Measurements from ENCODE around the gene INPP5D. TPM values are rescaled to one million over a fixed set of nuclear protein-coding genes. Genes with fewer than 3 reads are reported as not detected.
"Not testable (repeated sequence)": the region's sequence is repeated elsewhere in the genome, so short reads cannot be mapped to it uniquely, and the experiment has no call there.

INPP5D gene
- total RNA-seq, 1 experiment from 2014 or later: 17.2 TPM

DNA sequence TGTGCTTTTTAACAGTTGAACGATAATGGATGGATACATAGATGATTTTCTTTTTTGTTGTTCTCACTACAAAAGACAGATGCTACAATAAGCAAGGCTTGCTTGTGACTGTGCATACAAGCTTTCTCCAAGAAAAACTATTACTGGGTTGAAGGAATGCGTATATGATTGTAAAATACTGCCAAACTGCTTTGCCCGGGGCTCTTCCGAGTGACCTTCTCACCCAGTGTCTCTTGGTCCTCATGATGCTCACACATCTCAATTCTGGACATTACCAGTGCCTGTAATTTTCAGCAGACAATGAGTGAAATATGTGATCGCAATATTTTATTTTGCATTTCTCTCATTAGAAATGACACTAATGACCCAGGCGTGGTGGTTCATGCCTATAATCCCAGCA, 35.9 kb downstream of the INPP5D start:
- Mint-ChIP-seq H3K27me3 (ENCODE audit: low read depth) (no peaks in the 10 kb centered on the region), H3K4me1 (peaks cover 12% of the 10 kb centered on the region), H3K4me3 (no peak overlapping the region), H3K27ac (no peak overlapping the region), H3K9me3 (no peaks in the 10 kb centered on the region), H3K36me3 (no peaks in the 10 kb centered on the region)
- DNase-seq (ENCODE audit: low spot score) (no peak), ATAC-seq (no peak)
- TF ChIP-seq, protein P1, sequence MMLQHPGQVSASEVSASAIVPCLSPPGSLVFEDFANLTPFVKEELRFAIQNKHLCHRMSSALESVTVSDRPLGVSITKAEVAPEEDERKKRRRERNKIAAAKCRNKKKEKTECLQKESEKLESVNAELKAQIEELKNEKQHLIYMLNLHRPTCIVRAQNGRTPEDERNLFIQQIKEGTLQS (CRISPR knock-in tag; conservative IDR thresholded peaks at IDR 0.05): no peak
- TF ChIP-seq PRRX2 (CRISPR knock-in tag; IDR thresholded peaks at IDR 0.05): no peak
- TF ChIP-seq, protein P2, sequence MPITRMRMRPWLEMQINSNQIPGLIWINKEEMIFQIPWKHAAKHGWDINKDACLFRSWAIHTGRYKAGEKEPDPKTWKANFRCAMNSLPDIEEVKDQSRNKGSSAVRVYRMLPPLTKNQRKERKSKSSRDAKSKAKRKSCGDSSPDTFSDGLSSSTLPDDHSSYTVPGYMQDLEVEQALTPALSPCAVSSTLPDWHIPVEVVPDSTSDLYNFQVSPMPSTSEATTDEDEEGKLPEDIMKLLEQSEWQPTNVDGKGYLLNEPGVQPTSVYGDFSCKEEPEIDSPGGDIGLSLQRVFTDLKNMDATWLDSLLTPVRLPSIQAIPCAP (CRISPR knock-in tag; IDR thresholded peaks at IDR 0.05): no peak
- no peak for TF ChIP-seq KAT7 (CRISPR knock-in tag; IDR thresholded peaks at IDR 0.05; ENCODE audit: borderline replicate concordance)
- TF ChIP-seq ZNF317 (CRISPR knock-in tag; IDR thresholded peaks at IDR 0.05; ENCODE audit: borderline replicate concordance, low read depth): no peak
- no peak for TF ChIP-seq ZNF416 (CRISPR knock-in tag; IDR thresholded peaks at IDR 0.05)
- TF ChIP-seq, protein P3, sequence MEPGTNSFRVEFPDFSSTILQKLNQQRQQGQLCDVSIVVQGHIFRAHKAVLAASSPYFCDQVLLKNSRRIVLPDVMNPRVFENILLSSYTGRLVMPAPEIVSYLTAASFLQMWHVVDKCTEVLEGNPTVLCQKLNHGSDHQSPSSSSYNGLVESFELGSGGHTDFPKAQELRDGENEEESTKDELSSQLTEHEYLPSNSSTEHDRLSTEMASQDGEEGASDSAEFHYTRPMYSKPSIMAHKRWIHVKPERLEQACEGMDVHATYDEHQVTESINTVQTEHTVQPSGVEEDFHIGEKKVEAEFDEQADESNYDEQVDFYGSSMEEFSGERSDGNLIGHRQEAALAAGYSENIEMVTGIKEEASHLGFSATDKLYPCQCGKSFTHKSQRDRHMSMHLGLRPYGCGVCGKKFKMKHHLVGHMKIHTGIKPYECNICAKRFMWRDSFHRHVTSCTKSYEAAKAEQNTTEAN (CRISPR knock-in tag; IDR thresholded peaks at IDR 0.05): no peak
- TF ChIP-seq ZNF121 (CRISPR knock-in tag; IDR thresholded peaks at IDR 0.05): no peak
- POLR2A ChIA-PET: no interaction called here
- CTCF ChIA-PET: no interaction called here

DNA sequence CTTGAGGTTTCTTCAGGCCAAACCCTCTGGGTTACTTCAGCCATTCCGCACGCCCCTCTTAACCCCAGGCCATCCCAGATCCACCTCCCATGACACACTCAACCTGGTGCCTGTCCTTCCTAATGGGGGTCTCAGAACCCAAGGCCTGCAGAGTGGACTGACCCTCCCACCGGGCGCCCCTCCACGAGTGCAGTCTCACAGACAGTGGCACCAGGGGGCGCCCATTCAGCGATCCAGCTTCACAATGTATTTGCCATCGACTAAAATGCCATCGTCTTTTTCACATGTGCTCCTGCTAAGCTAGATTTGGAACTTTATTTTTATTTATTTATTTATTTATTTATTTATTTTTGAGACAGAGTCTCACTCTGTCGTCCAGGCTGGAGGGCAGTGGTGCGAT, 38.5 kb downstream of the INPP5D start:
- no peak overlapping the region for H3K4me3 Mint-ChIP-seq
- ATAC-seq (peak; percentile 84), DNase-seq (ENCODE audit: low spot score) (peak; percentile 66)
- H3K27ac Mint-ChIP-seq: no peak overlapping the region
- H3K9me3 Mint-ChIP-seq: no peaks in the 10 kb centered on the region
- H3K36me3 Mint-ChIP-seq: no peaks in the 10 kb centered on the region
- ChIA-PET CTCF (interaction anchor here (0.5 to 3.2 kb wide), 20 partner anchors 10 to 734 kb away, joined by 3 to 22 read pairs (median 3); partner anchors contain the start of gene ATG16L1), POLR2A (no interaction called here)
- H3K4me1 Mint-ChIP-seq: peaks cover 9% of the 10 kb centered on the region
- H3K27me3 Mint-ChIP-seq (ENCODE audit: low read depth): no peaks in the 10 kb centered on the region
- TF ChIP-seq, protein P4, sequence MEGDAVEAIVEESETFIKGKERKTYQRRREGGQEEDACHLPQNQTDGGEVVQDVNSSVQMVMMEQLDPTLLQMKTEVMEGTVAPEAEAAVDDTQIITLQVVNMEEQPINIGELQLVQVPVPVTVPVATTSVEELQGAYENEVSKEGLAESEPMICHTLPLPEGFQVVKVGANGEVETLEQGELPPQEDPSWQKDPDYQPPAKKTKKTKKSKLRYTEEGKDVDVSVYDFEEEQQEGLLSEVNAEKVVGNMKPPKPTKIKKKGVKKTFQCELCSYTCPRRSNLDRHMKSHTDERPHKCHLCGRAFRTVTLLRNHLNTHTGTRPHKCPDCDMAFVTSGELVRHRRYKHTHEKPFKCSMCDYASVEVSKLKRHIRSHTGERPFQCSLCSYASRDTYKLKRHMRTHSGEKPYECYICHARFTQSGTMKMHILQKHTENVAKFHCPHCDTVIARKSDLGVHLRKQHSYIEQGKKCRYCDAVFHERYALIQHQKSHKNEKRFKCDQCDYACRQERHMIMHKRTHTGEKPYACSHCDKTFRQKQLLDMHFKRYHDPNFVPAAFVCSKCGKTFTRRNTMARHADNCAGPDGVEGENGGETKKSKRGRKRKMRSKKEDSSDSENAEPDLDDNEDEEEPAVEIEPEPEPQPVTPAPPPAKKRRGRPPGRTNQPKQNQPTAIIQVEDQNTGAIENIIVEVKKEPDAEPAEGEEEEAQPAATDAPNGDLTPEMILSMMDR (IDR thresholded peaks at IDR 0.05): peak; percentile 22; the same call in 1 of the 2 replicates
- no peak for TF ChIP-seq ZNF219 (CRISPR knock-in tag; IDR thresholded peaks at IDR 0.05; ENCODE audit: borderline replicate concordance)

DNA sequence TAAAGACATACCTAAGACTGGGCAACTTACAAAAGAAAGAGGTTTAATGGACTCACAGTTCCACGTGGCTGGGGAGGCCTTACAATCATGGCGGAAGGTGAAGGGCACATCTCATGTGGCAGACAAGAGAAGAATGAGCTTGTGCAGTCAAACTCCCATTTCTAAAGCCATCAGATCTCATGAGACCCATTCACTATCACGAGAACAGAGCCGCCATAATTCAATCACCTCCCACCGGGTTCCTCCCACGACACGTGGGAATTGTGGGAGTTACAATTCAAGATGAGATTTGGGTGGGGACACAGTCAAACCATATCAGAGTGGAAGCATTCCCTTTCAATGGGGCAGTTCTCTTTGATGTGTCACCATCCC, 39.7 kb downstream of the INPP5D start:
- H3K36me3 Mint-ChIP-seq; H3K4me1 Mint-ChIP-seq; POLR2A ChIA-PET; H3K27me3 Mint-ChIP-seq (ENCODE audit: low read depth); DNase-seq (ENCODE audit: low spot score); H3K27ac Mint-ChIP-seq; H3K4me3 Mint-ChIP-seq; ATAC-seq; H3K9me3 Mint-ChIP-seq: not testable (repeated sequence)
- CTCF ChIA-PET: interaction anchor here (1.5 to 3.2 kb wide), 4 partner anchors 13 to 152 kb away, joined by 4 to 22 read pairs (median 6); partner anchors contain the start of gene ATG16L1

DNA sequence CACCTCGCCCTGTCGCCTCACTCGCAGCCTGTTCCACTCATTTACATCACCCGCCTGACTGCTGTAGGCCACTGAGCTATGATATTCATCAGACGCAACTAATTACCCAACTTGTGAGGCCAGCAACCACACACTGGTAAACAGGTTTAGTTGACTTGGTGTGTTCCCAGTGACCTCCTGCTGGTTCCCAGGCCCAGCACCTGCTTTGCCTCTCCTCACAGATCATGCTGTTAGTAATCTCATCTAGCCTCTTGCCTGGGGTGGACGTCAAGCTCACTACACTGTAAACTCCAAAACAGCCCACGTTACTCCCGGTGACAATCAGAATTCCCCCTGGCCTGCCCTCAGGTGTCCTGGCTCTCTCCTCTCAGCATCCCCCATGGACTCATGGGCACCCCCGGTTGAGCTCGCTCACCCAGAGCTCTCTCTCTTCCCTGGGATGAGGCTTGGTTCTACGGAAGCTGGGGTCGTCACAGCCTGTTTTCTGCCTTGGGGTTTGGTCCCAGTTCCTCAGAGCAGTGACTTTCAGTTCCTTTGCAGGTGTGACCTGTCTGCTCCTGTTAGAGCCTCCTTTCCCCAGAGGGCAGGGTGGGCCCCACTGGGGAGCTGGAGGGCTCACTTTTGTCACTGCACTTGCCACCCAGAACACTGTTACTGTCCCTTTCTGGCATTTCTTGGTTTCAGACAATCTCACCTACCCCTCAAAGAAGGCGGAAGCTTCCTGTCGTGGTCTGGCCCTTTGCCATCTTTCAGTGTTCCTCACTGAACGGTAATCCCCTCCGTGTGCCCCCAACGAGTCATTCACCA, 40.3 kb downstream of the INPP5D start:
- no peak for ATAC-seq
- no peaks in the 10 kb centered on the region for H3K27me3 Mint-ChIP-seq (ENCODE audit: low read depth)
- POLR2A ChIA-PET: no interaction called here
- H3K27ac Mint-ChIP-seq: no peak overlapping the region
- no peaks in the 10 kb centered on the region for H3K36me3 Mint-ChIP-seq
- CTCF ChIA-PET: interaction anchor here (0.9 to 3.2 kb wide), 6 partner anchors 12 to 151 kb away, joined by 4 to 22 read pairs (median 5); partner anchors contain the start of gene ATG16L1
- peaks cover 3% of the 10 kb centered on the region for H3K4me1 Mint-ChIP-seq
- no peak for DNase-seq (ENCODE audit: low spot score)
- no peak overlapping the region for H3K4me3 Mint-ChIP-seq
- no peaks in the 10 kb centered on the region; the same call in 1 of the 2 replicates for H3K9me3 Mint-ChIP-seq
- TF ChIP-seq, protein P5, sequence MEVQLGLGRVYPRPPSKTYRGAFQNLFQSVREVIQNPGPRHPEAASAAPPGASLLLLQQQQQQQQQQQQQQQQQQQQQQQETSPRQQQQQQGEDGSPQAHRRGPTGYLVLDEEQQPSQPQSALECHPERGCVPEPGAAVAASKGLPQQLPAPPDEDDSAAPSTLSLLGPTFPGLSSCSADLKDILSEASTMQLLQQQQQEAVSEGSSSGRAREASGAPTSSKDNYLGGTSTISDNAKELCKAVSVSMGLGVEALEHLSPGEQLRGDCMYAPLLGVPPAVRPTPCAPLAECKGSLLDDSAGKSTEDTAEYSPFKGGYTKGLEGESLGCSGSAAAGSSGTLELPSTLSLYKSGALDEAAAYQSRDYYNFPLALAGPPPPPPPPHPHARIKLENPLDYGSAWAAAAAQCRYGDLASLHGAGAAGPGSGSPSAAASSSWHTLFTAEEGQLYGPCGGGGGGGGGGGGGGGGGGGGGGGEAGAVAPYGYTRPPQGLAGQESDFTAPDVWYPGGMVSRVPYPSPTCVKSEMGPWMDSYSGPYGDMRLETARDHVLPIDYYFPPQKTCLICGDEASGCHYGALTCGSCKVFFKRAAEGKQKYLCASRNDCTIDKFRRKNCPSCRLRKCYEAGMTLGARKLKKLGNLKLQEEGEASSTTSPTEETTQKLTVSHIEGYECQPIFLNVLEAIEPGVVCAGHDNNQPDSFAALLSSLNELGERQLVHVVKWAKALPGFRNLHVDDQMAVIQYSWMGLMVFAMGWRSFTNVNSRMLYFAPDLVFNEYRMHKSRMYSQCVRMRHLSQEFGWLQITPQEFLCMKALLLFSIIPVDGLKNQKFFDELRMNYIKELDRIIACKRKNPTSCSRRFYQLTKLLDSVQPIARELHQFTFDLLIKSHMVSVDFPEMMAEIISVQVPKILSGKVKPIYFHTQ (CRISPR knock-in tag; IDR thresholded peaks at IDR 0.05): no peak
- TF ChIP-seq MXD4 (CRISPR knock-in tag; IDR thresholded peaks at IDR 0.05; ENCODE audit: borderline replicate concordance): no peak
- no peak for TF ChIP-seq FOXK1 (CRISPR knock-in tag; IDR thresholded peaks at IDR 0.05)
- no peak for TF ChIP-seq SMAD4 (CRISPR knock-in tag; IDR thresholded peaks at IDR 0.05)
- TF ChIP-seq ZNF219 (CRISPR knock-in tag; IDR thresholded peaks at IDR 0.05; ENCODE audit: borderline replicate concordance): no peak
- TF ChIP-seq, protein P6, sequence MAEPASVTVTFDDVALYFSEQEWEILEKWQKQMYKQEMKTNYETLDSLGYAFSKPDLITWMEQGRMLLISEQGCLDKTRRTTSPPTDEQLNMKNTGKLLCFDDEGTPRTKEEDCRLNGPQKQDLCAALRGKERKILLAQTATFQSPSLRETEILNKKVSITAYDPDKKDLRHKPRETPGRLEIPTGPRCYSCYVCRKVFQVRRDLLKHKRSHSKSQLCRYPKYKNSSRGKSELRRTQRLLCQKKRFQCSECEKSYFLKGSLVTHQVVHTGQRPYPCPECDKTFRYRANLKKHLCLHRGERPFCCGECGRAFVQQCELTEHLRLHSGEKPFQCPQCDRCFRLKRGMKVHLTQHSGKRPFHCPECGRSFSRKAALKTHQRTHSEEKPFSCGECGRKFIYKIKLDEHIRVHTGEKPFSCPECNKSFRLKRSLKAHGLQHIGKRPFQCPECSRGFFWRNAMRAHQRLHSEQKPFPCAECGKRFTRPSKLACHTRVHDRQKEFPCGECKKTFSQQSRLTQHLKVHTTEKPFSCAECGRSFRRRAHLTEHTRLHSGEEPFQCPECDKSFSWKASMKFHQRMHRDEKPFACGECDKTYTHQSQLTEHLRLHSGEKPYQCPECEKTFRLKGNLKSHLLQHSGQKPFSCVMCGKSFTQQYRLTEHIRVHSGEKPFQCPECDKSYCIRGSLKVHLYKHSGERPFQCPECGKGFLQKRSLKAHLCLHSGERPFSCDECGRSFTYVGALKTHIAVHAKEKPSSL (CRISPR knock-in tag; conservative IDR thresholded peaks at IDR 0.05): no peak
- TF ChIP-seq JAZF1 (CRISPR knock-in tag; IDR thresholded peaks at IDR 0.05): no peak
- TF ChIP-seq SP1 (CRISPR knock-in tag; conservative IDR thresholded peaks at IDR 0.05): no peak
- TF ChIP-seq ATF1 (CRISPR knock-in tag; IDR thresholded peaks at IDR 0.05): no peak
- no peak for TF ChIP-seq NFATC4 (CRISPR knock-in tag; IDR thresholded peaks at IDR 0.05)
- TF ChIP-seq NFE2L1 (CRISPR knock-in tag; IDR thresholded peaks at IDR 0.05): no peak

Measured in WTC11 (cell line).